Measurements from ENCODE around the gene ENDOV. TPM values are rescaled to one million over a fixed set of nuclear protein-coding genes. Genes with fewer than 3 reads are reported as not detected.

ENDOV gene
- total and polyA plus RNA-seq, 2 of the 13 experiments (the other 11 are each of a cell fraction or from before 2014, with no cell fraction given) = 15.1 to 17.1 TPM

DNA sequence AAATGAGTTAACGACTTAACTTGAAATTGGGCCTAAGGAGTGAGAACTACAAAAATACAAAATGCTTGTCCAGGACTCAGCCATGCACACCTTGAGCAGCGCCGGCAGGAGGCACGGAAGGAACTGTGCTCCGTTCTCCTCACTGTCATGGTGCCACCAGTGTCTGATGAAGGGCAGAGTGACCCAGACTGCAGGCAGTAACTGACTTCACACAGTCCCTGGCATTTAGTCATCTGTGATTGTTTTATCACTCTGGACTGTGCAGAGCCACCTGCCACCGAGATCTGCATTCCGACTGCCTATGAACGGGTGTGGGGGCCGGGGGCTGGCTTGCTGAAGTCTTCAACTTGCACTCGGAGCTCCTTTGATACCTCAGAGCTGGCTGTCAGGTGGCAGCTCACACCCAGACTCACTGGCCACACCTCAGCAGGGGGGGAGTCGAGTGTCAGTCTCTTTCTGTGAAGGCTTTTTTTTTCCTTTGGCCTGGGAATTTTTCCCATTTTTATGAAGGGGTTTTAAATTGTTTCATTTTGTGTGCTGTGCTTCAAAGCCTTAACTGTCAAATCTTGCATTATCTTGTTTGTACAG lies 20.2 kb upstream of the ENDOV start:
- intact Hi-C loops (cut with micrococcal nuclease; ENCODE audit: unreplicated experiment) = no loop called here
- H3K27me3 ChIP-seq (ENCODE audit: control insufficient read depth in 1 of 2, insufficient read depth in 2 of 2, low read length in 2 of 2) = no peaks in the 10 kb centered on the region

More for the DNA sequence above, 20.2 kb upstream of the ENDOV start:
- H3K36me3 ChIP-seq (replicated peaks in 1 of 2; ENCODE audit: control insufficient read depth in 1 of 2, insufficient read depth in 2 of 2, low read length in 2 of 2) = peaks cover 9 to 23% of the 10 kb centered on the region in 2 experiments; a peak in 4 of 5 replicates
- no peak overlapping the region for H2AFZ ChIP-seq (ENCODE audit: low read length)
- 94% methylated on average over 10 of the region's 11 CpGs for WGBS (ENCODE audit: low lambda C conversion rate)
- H3K9ac ChIP-seq (ENCODE audit: insufficient read depth, low read depth, low read length) = no peak overlapping the region
- H3K9me3 ChIP-seq (ENCODE audit: low read length) = no peaks in the 10 kb centered on the region
- in situ Hi-C loops (cut with HindIII; ENCODE audit: extremely low pct_ligation_motif_present, low pct_unique_long_range_greater_than_20kb) = no loop called here
- ChIA-PET CTCF (ENCODE audit: low intra/inter-chr PET ratio, low total read pairs) (no interaction called here), POLR2A (no interaction called here)
- H3K27ac ChIP-seq (ENCODE audit: extremely low read length, insufficient read depth, low read length) = no peak overlapping the region
- no peak overlapping the region for H3K4me3 ChIP-seq (replicated peaks in 1 of 3; ENCODE audit: insufficient read depth in 1 of 3, low read depth in 2 of 3, low read length in 3 of 3)
- no peaks in the 10 kb centered on the region for H3K79me2 ChIP-seq (ENCODE audit: insufficient read depth, low read length)
- H3K4me2 ChIP-seq (ENCODE audit: low read depth, low read length) = no peak overlapping the region
- TF ChIP-seq ATF7 (IDR thresholded peaks at IDR 0.05) = no peak
- no peak for TF ChIP-seq ATF7 (CRISPR knock-in tag; IDR thresholded peaks at IDR 0.05)
- no peak for TF ChIP-seq CBFB (CRISPR knock-in tag; IDR thresholded peaks at IDR 0.05)
- TF ChIP-seq U2AF2 (IDR thresholded peaks at IDR 0.05; ENCODE audit: low read depth, low read length) = no peak
- no peak for TF ChIP-seq RXRA (CRISPR knock-in tag; IDR thresholded peaks at IDR 0.05)
- TF ChIP-seq, protein P1, sequence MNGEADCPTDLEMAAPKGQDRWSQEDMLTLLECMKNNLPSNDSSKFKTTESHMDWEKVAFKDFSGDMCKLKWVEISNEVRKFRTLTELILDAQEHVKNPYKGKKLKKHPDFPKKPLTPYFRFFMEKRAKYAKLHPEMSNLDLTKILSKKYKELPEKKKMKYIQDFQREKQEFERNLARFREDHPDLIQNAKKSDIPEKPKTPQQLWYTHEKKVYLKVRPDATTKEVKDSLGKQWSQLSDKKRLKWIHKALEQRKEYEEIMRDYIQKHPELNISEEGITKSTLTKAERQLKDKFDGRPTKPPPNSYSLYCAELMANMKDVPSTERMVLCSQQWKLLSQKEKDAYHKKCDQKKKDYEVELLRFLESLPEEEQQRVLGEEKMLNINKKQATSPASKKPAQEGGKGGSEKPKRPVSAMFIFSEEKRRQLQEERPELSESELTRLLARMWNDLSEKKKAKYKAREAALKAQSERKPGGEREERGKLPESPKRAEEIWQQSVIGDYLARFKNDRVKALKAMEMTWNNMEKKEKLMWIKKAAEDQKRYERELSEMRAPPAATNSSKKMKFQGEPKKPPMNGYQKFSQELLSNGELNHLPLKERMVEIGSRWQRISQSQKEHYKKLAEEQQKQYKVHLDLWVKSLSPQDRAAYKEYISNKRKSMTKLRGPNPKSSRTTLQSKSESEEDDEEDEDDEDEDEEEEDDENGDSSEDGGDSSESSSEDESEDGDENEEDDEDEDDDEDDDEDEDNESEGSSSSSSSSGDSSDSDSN (CRISPR knock-in tag; IDR thresholded peaks at IDR 0.05) = no peak
- TF ChIP-seq ZNF792 (CRISPR knock-in tag; IDR thresholded peaks at IDR 0.05) = no peak
- no peak for TF ChIP-seq ZNF337 (CRISPR knock-in tag; IDR thresholded peaks at IDR 0.05; ENCODE audit: borderline replicate concordance, low read depth)
- no peaks in the 10 kb centered on the region for H3K4me1 ChIP-seq (ENCODE audit: insufficient read depth, low read length)
- DNase-seq (ENCODE audit: low spot score) (no peak), FAIRE-seq (no peak), ATAC-seq (no peak)
- no peaks in the 10 kb centered on the region for H4K20me1 ChIP-seq (ENCODE audit: insufficient read depth, low read length)
- no TSS peak for BruUV-seq (replicated peaks)
